K562 (cell line): ENCODE results near the gene SLC26A6. TPM values are rescaled to one million over a fixed set of nuclear protein-coding genes. Genes with fewer than 3 reads are reported as not detected.

Source experiments
- ARID1B ChIP-seq: fragments of 450-650 bp; IDR thresholded peaks from 2 replicates; pipeline ENCODE4 v1.6.1; 2016; ENCODE audit warnings: antibody characterized with exemption, mild to moderate bottlenecking, inconsistent platforms
- ARID2 ChIP-seq: fragments of 450-650 bp; IDR thresholded peaks from 2 replicates; pipeline ENCODE4 v1.6.1; 2017; ENCODE audit warnings: antibody characterized with exemption, mild to moderate bottlenecking
- BACH1 ChIP-seq: fragments of 200-800 bp; sonication (Bioruptor generic); IDR thresholded peaks from 2 replicates; pipeline ENCODE4 v1.6.1; 2016; ENCODE audit warnings: missing genetic modification characterization, missing compliant biosample characterization
- COPS2 ChIP-seq: fragments of 450-650 bp; conservative IDR thresholded peaks from 2 replicates; pipeline ENCODE4 v1.6.1; 2016; ENCODE audit warnings: mild to moderate bottlenecking, moderate library complexity
- DIDO1 ChIP-seq: fragments of 450-650 bp; IDR thresholded peaks from 2 replicates; pipeline ENCODE4 v1.6.1; 2016; ENCODE audit warnings: low read depth, missing biosample characterization, missing genetic modification characterization
- EP300 ChIP-seq: IDR thresholded peaks from 2 replicates; pipeline ENCODE4 v1.6.1; 2012; ENCODE audit warnings: low read length, improper control_type of control experiment
- GABPB1 ChIP-seq: sonication (generic); formaldehyde crosslinking; IDR thresholded peaks from 2 replicates; pipeline ENCODE4 v1.8.0; 2022; ENCODE audit warnings: mild to moderate bottlenecking, missing genetic modification reagents
- GATAD2A ChIP-seq: fragments of 450-650 bp; IDR thresholded peaks from 2 replicates; pipeline ENCODE4 v1.6.1; 2017
- GTF2B ChIP-seq: IDR thresholded peaks from 2 replicates; pipeline ENCODE4 v1.6.1; 2011; ENCODE audit not compliant: insufficient read length; ENCODE audit errors: extremely low read depth
- HCFC1 ChIP-seq: IDR thresholded peaks from 2 replicates; pipeline ENCODE4 v1.6.1; 2012; ENCODE audit warnings: low read depth, low read length, improper control_type of control experiment
- HEY1 ChIP-seq: fragments of 250-450 bp; sonication (Bioruptor Pico); IDR thresholded peaks from 2 replicates; pipeline ENCODE4 v1.5.0; 2020; ENCODE audit warnings: mild to moderate bottlenecking, moderate library complexity, borderline replicate concordance
- HMG20B ChIP-seq: fragments of 250-450 bp; sonication (Bioruptor Pico); IDR thresholded peaks from 2 replicates; pipeline ENCODE4 v1.5.0; 2021; ENCODE audit warnings: mild to moderate bottlenecking
- JUND ChIP-seq, 2 experiments: IDR thresholded peaks; 2 replicates in 1 of 2; 3 replicates in 1 of 2; pipeline ENCODE4 v1.6.1; 2011; ENCODE audit warnings: borderline replicate concordance in 2 of 2, low read depth in 2 of 2, low read length in 2 of 2, improper control_type of control experiment in 1 of 2, missing biosample characterization in 1 of 2, missing genetic modification characterization in 1 of 2, missing genetic modification reagents in 1 of 2
- KAT2B ChIP-seq: IDR thresholded peaks from one replicate; pipeline ENCODE4 v1.6.1; 2012; ENCODE audit warnings: low read depth, mild to moderate bottlenecking, control low read depth, inconsistent platforms, low read length, moderate library complexity
- KDM4B ChIP-seq, 2 experiments: fragments of 450-650 bp in 1 of 2; sonication (generic) in 1 of 2; IDR thresholded peaks; 2 replicates each; pipeline ENCODE4 v1.6.1; 2016 to 2017; ENCODE audit warnings: borderline replicate concordance in 2 of 2, antibody characterized with exemption in 1 of 2, low read depth in 1 of 2, mild to moderate bottlenecking in 1 of 2
- MAX ChIP-seq: sonication (generic); formaldehyde crosslinking; IDR thresholded peaks from 2 replicates; pipeline ENCODE4 v1.9.0; 2022; ENCODE audit warnings: mild to moderate bottlenecking, missing genetic modification reagents
- MEIS2 ChIP-seq: fragments of 450-650 bp; IDR thresholded peaks from 2 replicates; pipeline ENCODE4 v1.6.1; 2014; ENCODE audit warnings: mild to moderate bottlenecking; ENCODE audit not compliant: partially characterized antibody
- NFRKB ChIP-seq: fragments of 450-650 bp; IDR thresholded peaks from 2 replicates; pipeline ENCODE4 v1.6.1; 2016; ENCODE audit warnings: low read depth
- SAFB ChIP-seq: fragments of 200-400 bp; formaldehyde crosslinking; IDR thresholded peaks from 2 replicates; pipeline ENCODE4 v1.6.1; 2017; ENCODE audit warnings: low read depth, low read length, borderline replicate concordance
- SAFB2 ChIP-seq: fragments of 200-400 bp; formaldehyde crosslinking; IDR thresholded peaks from 2 replicates; pipeline ENCODE4 v1.6.1; 2018; ENCODE audit warnings: borderline replicate concordance, low read length, low read depth, moderate library complexity; ENCODE audit not compliant: severe bottlenecking
- U2AF1 ChIP-seq: fragments of 200-400 bp; formaldehyde crosslinking; optimal IDR thresholded peaks from 2 replicates; pipeline ENCODE3; 2017; ENCODE audit warnings: mild to moderate bottlenecking, low read depth, low read length, moderate library complexity
- YY1 ChIP-seq, 3 experiments: IDR thresholded peaks; 2 replicates each; pipeline ENCODE4 v1.6.1; 2011; ENCODE audit warnings: low read length in 2 of 3, mild to moderate bottlenecking in 2 of 3, moderate library complexity in 2 of 3, borderline replicate concordance in 1 of 3, control low read depth in 1 of 3, low read depth in 1 of 3; ENCODE audit not compliant: insufficient read depth in 3 of 3, insufficient replicate concordance in 2 of 3, control insufficient read depth in 1 of 3, insufficient read length in 1 of 3; ENCODE audit errors: extremely low read depth in 1 of 3
- ZC3H4 ChIP-seq: sonication (generic); formaldehyde crosslinking; IDR thresholded peaks from 2 replicates; pipeline ENCODE4 v1.9.0; 2021; ENCODE audit warnings: missing genetic modification reagents, borderline replicate concordance
- ZFP30 ChIP-seq: fragments of 250-450 bp; sonication (Bioruptor Pico); IDR thresholded peaks from 2 replicates; pipeline ENCODE4 v1.8.0; 2022; ENCODE audit warnings: moderate library complexity, mild to moderate bottlenecking, inconsistent platforms, borderline replicate concordance
- ZNF589 ChIP-seq: fragments of 200-800 bp; sonication (Bioruptor generic); IDR thresholded peaks from 2 replicates; pipeline ENCODE4 v1.6.1; 2016; ENCODE audit warnings: low read depth, missing genetic modification characterization, missing compliant biosample characterization
- ZNF707 ChIP-seq: fragments of 250-450 bp; sonication (Bioruptor Pico); conservative IDR thresholded peaks from 2 replicates; pipeline ENCODE4 v1.8.0; 2022; ENCODE audit warnings: inconsistent platforms, mild to moderate bottlenecking, moderate library complexity
- ZNF780A ChIP-seq: fragments of 250-450 bp; sonication (Bioruptor Pico); IDR thresholded peaks from 2 replicates; pipeline ENCODE4 v1.5.0; 2021; ENCODE audit warnings: mild to moderate bottlenecking
- polyA plus RNA-seq, 8 experiments: library from polyadenylated mRNA; depleted of rRNA in 4 of 8; stranded (reverse) in 5 of 8; unstranded in 3 of 8; fragments of >200 nt; fragmentation: Nextera tagmentation in 2 of 8; fragmentation: Illumina TruSeq in 1 of 8; extraction: Ambion mirVana in 2 of 8; extraction: Trizol in 1 of 8; gene quantifications; 2 replicates each; pipeline versions ENCODE4 v1.2.1 to v1.2.3, GENCODE V29; 2011 to 2014; ENCODE audit warnings: inconsistent platforms in 1 of 8, missing spikeins in 1 of 8
- total RNA-seq, 7 experiments: library from RNA; depleted of rRNA in 6 of 7; stranded (reverse); fragments of >200 nt in 6 of 7; fragmentation: Illumina TruSeq in 2 of 7; extraction: Trizol in 2 of 7; gene quantifications; 2 replicates each; pipeline versions ENCODE4 v1.2.1 to v1.2.3, GENCODE V29; 2011 to 2021; ENCODE audit warnings: low replicate concordance in 1 of 7
- TF ChIP-seq, protein P1 (sequence below): IDR thresholded peaks from 3 replicates; pipeline ENCODE4 v1.6.1; 2011; ENCODE audit warnings: borderline replicate concordance, mild to moderate bottlenecking; ENCODE audit not compliant: insufficient read length, insufficient read depth

Gene SLC26A6
- total and polyA plus RNA-seq, 9 of the 15 experiments (the other 6 are each of a cell fraction or from before 2014, with no cell fraction given): 2.1 to 27.2 (median 14.8) TPM

- TF ChIP-seq ARID2: no peak
- TF ChIP-seq HCFC1: peak; percentile 40; the same call in 1 of the 2 replicates
- no peak for TF ChIP-seq JUND (IDR thresholded peaks at IDR 0.05; ENCODE audit: borderline replicate concordance, low read depth, low read length)
- no peak; the same call in 2 of the 3 replicates for TF ChIP-seq JUND (tag; IDR thresholded peaks at IDR 0.05; ENCODE audit: borderline replicate concordance, low read depth, low read length)
- TF ChIP-seq, protein P1, sequence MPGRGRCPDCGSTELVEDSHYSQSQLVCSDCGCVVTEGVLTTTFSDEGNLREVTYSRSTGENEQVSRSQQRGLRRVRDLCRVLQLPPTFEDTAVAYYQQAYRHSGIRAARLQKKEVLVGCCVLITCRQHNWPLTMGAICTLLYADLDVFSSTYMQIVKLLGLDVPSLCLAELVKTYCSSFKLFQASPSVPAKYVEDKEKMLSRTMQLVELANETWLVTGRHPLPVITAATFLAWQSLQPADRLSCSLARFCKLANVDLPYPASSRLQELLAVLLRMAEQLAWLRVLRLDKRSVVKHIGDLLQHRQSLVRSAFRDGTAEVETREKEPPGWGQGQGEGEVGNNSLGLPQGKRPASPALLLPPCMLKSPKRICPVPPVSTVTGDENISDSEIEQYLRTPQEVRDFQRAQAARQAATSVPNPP: no peak
- no peak for TF ChIP-seq ZNF589
- TF ChIP-seq ZNF780A (CRISPR knock-in tag): no peak
- TF ChIP-seq GABPB1: peak; percentile 92
- TF ChIP-seq NFRKB: no peak
- no peak for TF ChIP-seq ZNF707 (CRISPR knock-in tag)
- TF ChIP-seq ARID1B: no peak
- no peak for TF ChIP-seq KAT2B
- peak; percentile 92 for TF ChIP-seq MAX (CRISPR knock-in tag)
- no peak for TF ChIP-seq HMG20B (CRISPR knock-in tag)
- TF ChIP-seq SAFB2: no peak
- no peak for TF ChIP-seq GTF2B
- peak; percentile 11 for TF ChIP-seq MEIS2
- TF ChIP-seq DIDO1: no peak
- no peak for TF ChIP-seq ZFP30 (CRISPR knock-in tag)
- no peak for TF ChIP-seq YY1 (IDR thresholded peaks at IDR 0.05; ENCODE audit: borderline replicate concordance in 1 of 3, control insufficient read depth in 1 of 3, extremely low read depth in 1 of 3, insufficient read depth in 3 of 3, insufficient read length in 1 of 3, insufficient replicate concordance in 2 of 3, low read depth in 1 of 3, low read length in 2 of 3)
- no peak for TF ChIP-seq COPS2
- TF ChIP-seq ZC3H4 (CRISPR knock-in tag): no peak
- peak; percentile 69; the same call in 1 of the 2 replicates for TF ChIP-seq BACH1 (tag)
- no peak for TF ChIP-seq KDM4B (IDR thresholded peaks at IDR 0.05; ENCODE audit: borderline replicate concordance in 2 of 2, low read depth in 1 of 2)
- no peak for TF ChIP-seq HEY1
- no peak for TF ChIP-seq U2AF1
- TF ChIP-seq EP300: no peak
- TF ChIP-seq SAFB: no peak
- no peak for TF ChIP-seq GATAD2A
Measured at GRCh38 chr3:48661501-48662144, 26.4 kb upstream of the SLC26A6 start (continued).
